T-cell (primary cell): ENCODE data around the gene ANKRD37. TPM values are rescaled to one million over a fixed set of nuclear protein-coding genes. Genes with fewer than 3 reads are reported as not detected.
A peak's percentile ranks its signal among the peaks of the same experiment; 100 is the strongest.

Experiments
- ATAC-seq, 4 experiments: fragments of 200-7000 bp in 3 of 4; fragments of 150-1000 bp in 1 of 4; cut with Tn5 transposase; replicated peaks in 1 of 4; 1 replicate in 3 of 4; 2 replicates in 1 of 4; pipeline ENCODE4 v1.10.0; 2021; ENCODE audit warnings: moderate library complexity in 3 of 4, mild to moderate bottlenecking in 2 of 4, moderate number of reproducible peaks in 1 of 4
- CTCF ChIA-PET, 2 donors: fragments of 300-600 bp; sonication (Branson Sonifier 250); formaldehyde crosslinking; loops; one replicate each; lab custom pipeline; 2022; ENCODE audit warnings: antibody characterized with exemption in 2 of 2; lab: Charles Lee
- POLR2A ChIA-PET, 2 donors: fragments of 300-600 bp; sonication (Branson Sonifier 250); formaldehyde crosslinking; loops; one replicate each; lab custom pipeline; 2022; ENCODE audit warnings: antibody characterized with exemption in 2 of 2; lab: Charles Lee
- DNase-seq, 35 experiments: peaks; one replicate each; pipeline versions ENCODE4 v3.0.0 to v3.0.0-alpha.2; 2013 to 2023
- H3K27ac ChIP-seq: one replicate; pipeline ENCODE4 v1.5.1; 2013; ENCODE audit warnings: low read length
- H3K27me3 ChIP-seq, 2 experiments: replicated peaks in 1 of 2; 1 replicate in 1 of 2; 2 replicates in 1 of 2; pipeline versions ENCODE4 v1.6.1 to v1.7.0; 2013; ENCODE audit warnings: low read length in 1 of 2, mixed read lengths in 1 of 2; ENCODE audit not compliant: control insufficient read depth in 2 of 2, insufficient read depth in 2 of 2; ENCODE audit errors: extremely low read depth in 1 of 2
- H3K36me3 ChIP-seq, 2 donors: 1 replicate in 1 of 2; 2 replicates in 1 of 2; pipeline versions ENCODE4 v1.6.1 to v1.7.0; 2013; ENCODE audit warnings: low read length in 1 of 2; ENCODE audit not compliant: control insufficient read depth in 2 of 2, insufficient read depth in 1 of 2; ENCODE audit errors: extremely low read depth in 1 of 2
- H3K4me1 ChIP-seq, 2 experiments: 1 replicate in 1 of 2; 2 replicates in 1 of 2; pipeline versions ENCODE4 v1.6.1 to v1.7.0; 2013; ENCODE audit warnings: low read length in 2 of 2, mixed read lengths in 1 of 2; ENCODE audit not compliant: insufficient read depth in 2 of 2, control insufficient read depth in 1 of 2; ENCODE audit errors: extremely low read depth in 1 of 2
- H3K4me3 ChIP-seq, 2 donors: 1 replicate in 1 of 2; 2 replicates in 1 of 2; pipeline versions ENCODE4 v1.5.1 to v1.7.0; 2013; ENCODE audit warnings: mild to moderate bottlenecking in 2 of 2, low read length in 1 of 2, moderate library complexity in 1 of 2; ENCODE audit not compliant: control insufficient read depth in 1 of 2; ENCODE audit errors: extremely low read depth in 1 of 2
- H3K9me3 ChIP-seq: 2 replicates; pipeline ENCODE4 v1.7.0; 2013
- H3K27ac Mint-ChIP-seq, 2 donors: one replicate each; pipeline ENCODE4 v1.8.0; 2020 to 2021; ENCODE audit warnings: mild to moderate bottlenecking in 2 of 2, mixed read lengths in 2 of 2
- H3K27me3 Mint-ChIP-seq, 2 donors: one replicate each; pipeline ENCODE4 v1.8.0; 2021 to 2022; ENCODE audit warnings: mixed read lengths in 2 of 2
- H3K36me3 Mint-ChIP-seq: one replicate; pipeline ENCODE4 v1.8.0; 2021; ENCODE audit warnings: mixed read lengths
- H3K4me1 Mint-ChIP-seq, 3 donors: one replicate each; pipeline ENCODE4 v1.8.0; 2020 to 2022; ENCODE audit warnings: mixed read lengths in 3 of 3, mild to moderate bottlenecking in 1 of 3
- H3K4me3 Mint-ChIP-seq, 3 donors: one replicate each; pipeline ENCODE4 v1.8.0; 2020 to 2022; ENCODE audit warnings: mild to moderate bottlenecking in 3 of 3, mixed read lengths in 3 of 3, moderate library complexity in 3 of 3
- H3K9me3 Mint-ChIP-seq, 3 donors: one replicate each; pipeline ENCODE4 v1.8.0; 2020 to 2022; ENCODE audit warnings: mixed read lengths in 3 of 3
- WGBS: methylation state at CpG from one replicate; pipeline ENCODE4 v1.1.5; 2013; ENCODE audit warnings: missing lambda C conversion rate; ENCODE audit not compliant: insufficient coverage; 5-methylcytosine and 5-hydroxymethylcytosine counted together
- total RNA-seq, 35 experiments: library from RNA in 6 of 35; stranded (reverse) in 6 of 35; fragments of 120-200 nt in 1 of 35; gene quantifications; one replicate each; pipeline versions ENCODE4 v1.2.1 to v1.2.4 and lab custom pipeline; 2013 to 2026

Gene ANKRD37
- total RNA-seq (10 to 100 TPM in 2 of 5 donors, 1 to 10 TPM in 3; 5.5 to 16.0 (median 7.9) TPM), total RNA-seq (lab: John Stamatoyannopoulos, UW) (1.6 to 15.3 (median 7.4) reads per million in 29 experiments)
- total RNA-seq (2013), result 6.3 TPM

- peak within 1 kb of the TSS; percentile 94 to 96 for H3K27ac Mint-ChIP-seq
- H3K27me3 ChIP-seq, result no peaks in the 10 kb centered on the region
- H3K4me3 Mint-ChIP-seq, result peak within 1 kb of the TSS; percentile 90 to 95 (median 94)
- H3K9me3 Mint-ChIP-seq, result no peaks in the 10 kb centered on the region
- CTCF ChIA-PET, result interaction anchor here (0.6 to 2.7 kb wide), 3 partner anchors 28 to 109 kb away, joined by 3 to 16 read pairs (median 4); partner anchors contain the start of gene UFSP2 (in 1 of the 2)
- peaks cover 21 to 31% (median 26%) of the 10 kb centered on the region in 3 donors for H3K4me1 Mint-ChIP-seq
- H3K27ac ChIP-seq, result peak within 1 kb of the TSS; percentile 96
- H3K4me3 ChIP-seq, result peak within 1 kb of the TSS; percentile 87 to 98
- POLR2A ChIA-PET, result interaction anchor here (1.3 to 4.9 kb wide), 3 partner anchors 28 to 34 kb away, joined by 4 to 51 read pairs (median 6); partner anchors contain the start of gene UFSP2 (in 1 of the 2)
- no peaks in the 10 kb centered on the region for H3K27me3 Mint-ChIP-seq
- peaks cover 0 to 14% of the 10 kb centered on the region in 2 donors for H3K36me3 ChIP-seq
- ATAC-seq, result no peak
- peaks cover 4 to 7% of the 10 kb centered on the region in 2 experiments for H3K4me1 ChIP-seq
- H3K36me3 Mint-ChIP-seq, result peaks cover 25% of the 10 kb centered on the region
- 22% methylated on average over 33 of the region's 38 CpGs for WGBS
- no peaks in the 10 kb centered on the region for H3K9me3 ChIP-seq
- DNase-seq, result peak in 2 of 35 experiments; percentile 3 to 14
Observed at GRCh38 chr4:185396724-185397385, at the start of gene ANKRD37. Gene ANKRD37 (plus strand): TSS chr4:185396841. CDS start chr4:185396924, 83 bp downstream.

GRCh38 chr4:185346975-185347601 is 49.6 kb upstream of the ANKRD37 start:
- no peak for ATAC-seq
- no peak for DNase-seq
- Histone ChIP-seq H3K9me3 (no peaks in the 10 kb centered on the region), H3K4me3 (no peak overlapping the region), H3K36me3 (peaks cover 0 to 14% of the 10 kb centered on the region in 2 donors), H3K27me3 (no peaks in the 10 kb centered on the region), H3K27ac (no peak overlapping the region), H3K4me1 (peaks cover 10 to 14% of the 10 kb centered on the region in 2 experiments)
- ChIA-PET CTCF (no interaction called here), POLR2A (no interaction called here)
- H3K36me3 Mint-ChIP-seq, result peaks cover 57% of the 10 kb centered on the region
- H3K27me3 Mint-ChIP-seq, result no peaks in the 10 kb centered on the region
- peaks cover 19 to 25% (median 23%) of the 10 kb centered on the region in 3 donors for H3K4me1 Mint-ChIP-seq
- no peak overlapping the region for H3K4me3 Mint-ChIP-seq
- no peaks in the 10 kb centered on the region for H3K9me3 Mint-ChIP-seq
- H3K27ac Mint-ChIP-seq, result no peak overlapping the region
- WGBS, result 96% methylated on average over 3 of the region's 14 CpGs

- Histone ChIP-seq H3K36me3 (peaks cover 0 to 27% of the 10 kb centered on the region in 2 donors), H3K4me1 (no peaks in the 10 kb centered on the region), H3K4me3 (no peak overlapping the region), H3K9me3 (no peaks in the 10 kb centered on the region), H3K27ac (no peak overlapping the region), H3K27me3 (no peaks in the 10 kb centered on the region)
- peaks cover 0 to 5% (median 0%) of the 10 kb centered on the region in 3 donors for H3K4me1 Mint-ChIP-seq
- POLR2A ChIA-PET, result no interaction called here
- H3K4me3 Mint-ChIP-seq, result no peak overlapping the region
- no peaks in the 10 kb centered on the region for H3K27me3 Mint-ChIP-seq
- ATAC-seq, result no peak
- no peaks in the 10 kb centered on the region for H3K9me3 Mint-ChIP-seq
- DNase-seq, result no peak
- 95% methylated on average over 12 of the region's 13 CpGs for WGBS
- peaks cover 75% of the 10 kb centered on the region for H3K36me3 Mint-ChIP-seq
- CTCF ChIA-PET, result no interaction called here
- H3K27ac Mint-ChIP-seq, result no peak overlapping the region
Observed at GRCh38 chr4:185351691-185352090, 45.0 kb upstream of the ANKRD37 start.

GRCh38 chr4:185352202-185352601 is 44.4 kb upstream of the ANKRD37 start:
- no peak overlapping the region for H3K4me3 ChIP-seq
- H3K4me3 Mint-ChIP-seq, result no peak overlapping the region
- peaks cover 0 to 2% (median 0%) of the 10 kb centered on the region in 3 donors for H3K4me1 Mint-ChIP-seq
- CTCF ChIA-PET, result interaction anchor here in 1 of 2 donors (0.6 kb wide), 1 partner anchor 161 kb away, joined by 3 read pairs; no protein-coding TSS in a partner anchor
- POLR2A ChIA-PET, result no interaction called here
- H3K27me3 Mint-ChIP-seq, result no peaks in the 10 kb centered on the region
- H3K9me3 Mint-ChIP-seq, result no peaks in the 10 kb centered on the region
- no peaks in the 10 kb centered on the region for H3K27me3 ChIP-seq
- no peaks in the 10 kb centered on the region for H3K4me1 ChIP-seq
- ATAC-seq (no peak), DNase-seq (no peak)
- H3K36me3 ChIP-seq, result peaks cover 0 to 25% of the 10 kb centered on the region in 2 donors
- no peak overlapping the region for H3K27ac Mint-ChIP-seq
- 83% methylated on average over 6 of the region's 7 CpGs for WGBS
- peaks cover 73% of the 10 kb centered on the region for H3K36me3 Mint-ChIP-seq
- H3K9me3 ChIP-seq, result no peaks in the 10 kb centered on the region
- H3K27ac ChIP-seq, result no peak overlapping the region

GRCh38 chr4:185352741-185353140 is 43.9 kb upstream of the ANKRD37 start:
- no peak overlapping the region for H3K27ac ChIP-seq
- H3K36me3 ChIP-seq, result peaks cover 0 to 30% of the 10 kb centered on the region in 2 donors
- Mint-ChIP-seq H3K27ac (no peak overlapping the region), H3K27me3 (no peaks in the 10 kb centered on the region), H3K4me3 (no peak overlapping the region), H3K36me3 (peaks cover 76% of the 10 kb centered on the region), H3K4me1 (peaks cover 0 to 2% (median 0%) of the 10 kb centered on the region in 3 donors), H3K9me3 (no peaks in the 10 kb centered on the region)
- no peaks in the 10 kb centered on the region for H3K4me1 ChIP-seq
- ChIA-PET POLR2A (no interaction called here), CTCF (interaction anchor here in 1 of 2 donors (0.6 kb wide), 1 partner anchor 160 kb away, joined by 3 read pairs; no protein-coding TSS in a partner anchor)
- H3K27me3 ChIP-seq, result no peaks in the 10 kb centered on the region
- ATAC-seq (no peak), DNase-seq (no peak)
- no peaks in the 10 kb centered on the region for H3K9me3 ChIP-seq
- WGBS, result 89% methylated on average over 1 of the region's 2 CpGs
- no peak overlapping the region for H3K4me3 ChIP-seq

GRCh38 chr4:185357211-185357610 is 39.4 kb upstream of the ANKRD37 start:
- no peaks in the 10 kb centered on the region for H3K27me3 Mint-ChIP-seq
- no peak for DNase-seq
- H3K4me3 ChIP-seq, result no peak overlapping the region
- 87% methylated on average over 3 of the region's 5 CpGs for WGBS
- ChIA-PET POLR2A (no interaction called here), CTCF (no interaction called here)
- H3K36me3 Mint-ChIP-seq, result peaks cover 46% of the 10 kb centered on the region
- no peaks in the 10 kb centered on the region for H3K27me3 ChIP-seq
- no peaks in the 10 kb centered on the region for H3K4me1 Mint-ChIP-seq
- H3K9me3 ChIP-seq, result no peaks in the 10 kb centered on the region
- no peak overlapping the region for H3K4me3 Mint-ChIP-seq
- H3K27ac Mint-ChIP-seq, result no peak overlapping the region
- no peaks in the 10 kb centered on the region for H3K9me3 Mint-ChIP-seq
- no peak overlapping the region for H3K27ac ChIP-seq
- no peaks in the 10 kb centered on the region for H3K4me1 ChIP-seq
- no peak for ATAC-seq
- H3K36me3 ChIP-seq, result peaks cover 6 to 30% of the 10 kb centered on the region in 2 donors
